Left lung (tissue), 10 donors: ENCODE results near the gene FRZB. TPM values are rescaled to one million over a fixed set of nuclear protein-coding genes. Genes with fewer than 3 reads are reported as not detected.

Source experiments
- ATAC-seq: fragments of 200-7000 bp; cut with Tn5 transposase; one replicate; pipeline ENCODE4 v1.9.1; 2020; ENCODE audit warnings: moderate library complexity
- DNase-seq, 4 donors: peaks; one replicate each; pipeline ENCODE4 v3.0.0-alpha.2; 2013 to 2020
- H3K27ac ChIP-seq, 2 donors: fragments of 200-600 bp; sonication (generic) in 1 of 2; one replicate each; pipeline versions ENCODE4 v1.5.0 to v1.8.0; 2020 to 2021
- H3K27me3 ChIP-seq, 2 donors: fragments of 200-600 bp; sonication (generic) in 1 of 2; one replicate each; pipeline versions ENCODE4 v1.5.0 to v1.8.0; 2020 to 2021
- H3K36me3 ChIP-seq, 2 donors: fragments of 200-600 bp; sonication (generic) in 1 of 2; one replicate each; pipeline versions ENCODE4 v1.5.0 to v1.8.0; 2020 to 2021
- H3K4me1 ChIP-seq, 2 donors: fragments of 200-600 bp; one replicate each; pipeline ENCODE4 v1.8.0; 2021
- H3K4me3 ChIP-seq, 2 donors: fragments of 200-600 bp; sonication (generic) in 1 of 2; one replicate each; pipeline versions ENCODE4 v1.5.0 to v1.8.0; 2020 to 2021; ENCODE audit warnings: mild to moderate bottlenecking in 1 of 2
- H3K9me3 ChIP-seq, 2 donors: fragments of 200-600 bp; sonication (generic) in 1 of 2; one replicate each; pipeline versions ENCODE4 v1.5.0 to v1.8.0; 2020 to 2021
- CTCF ChIP-seq, 2 donors: fragments of 200-600 bp; sonication (generic) in 1 of 2; IDR thresholded peaks; one replicate each; pipeline versions ENCODE4 v1.5.0 to v1.8.0; 2021; ENCODE audit warnings: antibody characterized with exemption in 2 of 2
- intact Hi-C, 2 donors: fragments of 100-400 bp; cut with DNase I; formaldehyde crosslinking; loops; one replicate each; pipeline versions ENCODE4 v1.11.2 to v1.14.2; 2022
- polyA plus RNA-seq, 6 donors: library from polyadenylated mRNA; unstranded; fragments of 120-200 nt; gene quantifications; one replicate each; pipeline ENCODE4 v1.2.1, GENCODE V29; 2013; ENCODE audit not compliant: insufficient read length in 6 of 6
- total RNA-seq, 2 donors: library from RNA; stranded (reverse); fragmentation: NEBNext Ultra II Directional; extraction: Animal tissue kit (Norgen Biotek cat#: 25700); gene quantifications; one replicate each; pipeline ENCODE4 v1.2.1, GENCODE V29; 2021
- donor health status: DM: no; HTN: yes; CAD: no.
- donor health status: DM: no; HTN: no; CAD: no.

Gene FRZB
- total and polyA plus RNA-seq, 8 donors: 0.76 to 3.8 (median 2.6) TPM

GRCh38 chr2:182858671-182859070 is 7.8 kb downstream of the FRZB start:
- DNase-seq (no peak), ATAC-seq (no peak)
- Histone ChIP-seq H3K4me1 (no peaks in the 10 kb centered on the region), H3K4me3 (no peak overlapping the region), H3K36me3 (no peaks in the 10 kb centered on the region), H3K9me3 (no peaks in the 10 kb centered on the region), H3K27me3 (peaks cover 0 to 2% of the 10 kb centered on the region in 2 donors), H3K27ac (no peak overlapping the region)
- no peak for TF ChIP-seq CTCF (IDR thresholded peaks at IDR 0.05)
- intact Hi-C loops: no loop called here

GRCh38 chr2:182855376-182855775 is 11.1 kb downstream of the FRZB start:
- DNase-seq: no peak
- Histone ChIP-seq H3K4me3 (no peak overlapping the region), H3K9me3 (no peaks in the 10 kb centered on the region), H3K27me3 (no peaks in the 10 kb centered on the region), H3K4me1 (no peaks in the 10 kb centered on the region), H3K27ac (no peak overlapping the region), H3K36me3 (no peaks in the 10 kb centered on the region)
- no peak for ATAC-seq
- no peak for TF ChIP-seq CTCF (IDR thresholded peaks at IDR 0.05)
- intact Hi-C loops: no loop called here

GRCh38 chr2:182854375-182855105 is 11.9 kb downstream of the FRZB start:
- no peaks in the 10 kb centered on the region for H3K9me3 ChIP-seq
- H3K4me3 ChIP-seq: no peak overlapping the region
- DNase-seq: no peak
- no peak for ATAC-seq
- H3K4me1 ChIP-seq: no peaks in the 10 kb centered on the region
- intact Hi-C loops: no loop called here
- H3K27ac ChIP-seq: no peak overlapping the region
- no peaks in the 10 kb centered on the region for H3K36me3 ChIP-seq
- TF ChIP-seq CTCF (IDR thresholded peaks at IDR 0.05): no peak
- no peaks in the 10 kb centered on the region for H3K27me3 ChIP-seq

- DNase-seq (no peak), ATAC-seq (no peak)
- no peak for TF ChIP-seq CTCF (IDR thresholded peaks at IDR 0.05)
- H3K27ac ChIP-seq: no peak overlapping the region
- intact Hi-C loops: no loop called here
- no peaks in the 10 kb centered on the region for H3K9me3 ChIP-seq
- H3K27me3 ChIP-seq: no peaks in the 10 kb centered on the region
- no peak overlapping the region for H3K4me3 ChIP-seq
- H3K4me1 ChIP-seq: no peaks in the 10 kb centered on the region
- H3K36me3 ChIP-seq: no peaks in the 10 kb centered on the region
Measured at GRCh38 chr2:182852801-182853200, 13.6 kb downstream of the FRZB start.

- no peak for TF ChIP-seq CTCF (IDR thresholded peaks at IDR 0.05)
- H3K9me3 ChIP-seq: no peaks in the 10 kb centered on the region
- intact Hi-C loops: no loop called here
- DNase-seq: no peak
- H3K4me3 ChIP-seq: no peak overlapping the region
- no peaks in the 10 kb centered on the region for H3K4me1 ChIP-seq
- no peaks in the 10 kb centered on the region for H3K27me3 ChIP-seq
- no peak overlapping the region for H3K27ac ChIP-seq
- ATAC-seq: no peak
- H3K36me3 ChIP-seq: no peaks in the 10 kb centered on the region
Measured at GRCh38 chr2:182852090-182852489, 14.3 kb downstream of the FRZB start.
